Transverse colon (tissue), 4 donors: ENCODE data around the gene CDC42BPG. TPM values are rescaled to one million over a fixed set of nuclear protein-coding genes. Genes with fewer than 3 reads are reported as not detected.
A peak's percentile ranks its signal among the peaks of the same experiment; 100 is the strongest.

Experiments used
- DNase-seq: peaks from one replicate; pipeline ENCODE4 v3.0.0-alpha.2; 2019
- H3K27ac ChIP-seq, 4 donors: fragments of 200-600 bp; sonication (generic); 2 replicates each; pipeline ENCODE4 v1.5.1; 2016 to 2018; ENCODE audit warnings: inconsistent platforms in 4 of 4
- H3K27me3 ChIP-seq: fragments of 200-600 bp; sonication (generic); 2 replicates; pipeline ENCODE4 v1.5.1; 2017; ENCODE audit warnings: inconsistent platforms
- H3K36me3 ChIP-seq, 4 donors: fragments of 200-600 bp; sonication (generic); 2 replicates each; pipeline ENCODE4 v1.5.1; 2017 to 2019; ENCODE audit warnings: inconsistent platforms in 4 of 4
- H3K4me1 ChIP-seq, 4 donors: fragments of 200-600 bp; sonication (generic); 2 replicates each; pipeline ENCODE4 v1.5.1; 2017 to 2020; ENCODE audit warnings: inconsistent platforms in 4 of 4
- H3K4me3 ChIP-seq, 4 donors: fragments of 200-600 bp; sonication (generic); 1 replicate in 1 of 4; 2 replicates in 3 of 4; pipeline versions ENCODE4 v1.5.1 to v1.6.1; 2017 to 2019; ENCODE audit warnings: inconsistent platforms in 4 of 4
- H3K9me3 ChIP-seq, 2 donors: fragments of 200-600 bp; sonication (generic); 2 replicates each; pipeline ENCODE4 v1.5.1; 2017 to 2019; ENCODE audit warnings: inconsistent platforms in 2 of 2
- CTCF ChIP-seq, 5 experiments: fragments of 200-600 bp in 3 of 5; fragments of 450-650 bp in 2 of 5; sonication (generic) in 3 of 5; IDR thresholded peaks; 1 replicate in 2 of 5; 2 replicates in 3 of 5; pipeline ENCODE4 v1.5.1; 2016 to 2017; ENCODE audit warnings: antibody characterized with exemption in 5 of 5, inconsistent platforms in 3 of 5, mild to moderate bottlenecking in 2 of 5, moderate library complexity in 1 of 5
- EP300 ChIP-seq: sonication (generic); formaldehyde crosslinking; IDR thresholded peaks from one replicate; pipeline ENCODE4 v1.6.1; 2017; ENCODE audit warnings: antibody characterized with exemption, low read depth
- POLR2A ChIP-seq: fragments of 450-650 bp; IDR thresholded peaks from one replicate; pipeline ENCODE4 v1.6.1; 2016; ENCODE audit warnings: antibody characterized with exemption, mild to moderate bottlenecking, moderate library complexity
- POLR2AphosphoS5 ChIP-seq, 3 donors: sonication (generic); formaldehyde crosslinking; IDR thresholded peaks; one replicate each; pipeline ENCODE4 v1.6.1; 2016; ENCODE audit warnings: antibody characterized with exemption in 3 of 3
- WGBS, 2 donors: methylation state at CpG; one replicate each; pipeline ENCODE4 v1.1.5; 2018; ENCODE audit warnings: low coverage in 1 of 2; 5-methylcytosine and 5-hydroxymethylcytosine counted together
- in situ Hi-C, 4 donors: fragments of 200-750 bp; cut with MboI; loops; one replicate each; pipeline versions ENCODE4 v1.15.0 to v1.15.1; 2017; ENCODE audit warnings: low sequenced_read_pairs in 3 of 4, low pct_ligation_motif_present in 1 of 4, low pct_unique_long_range_greater_than_20kb in 1 of 4
- intact Hi-C: fragments of 100-400 bp; cut with DNase I; formaldehyde crosslinking; loops from one replicate; pipeline ENCODE4 v1.15.1; 2023; ENCODE audit warnings: low total_unique reads
- total RNA-seq, 4 donors: library from RNA; depleted of rRNA; stranded (reverse); fragments of >200 nt; gene quantifications; one replicate each; pipeline ENCODE4 v1.1.0, GENCODE V29; 2016

Gene CDC42BPG
- total RNA-seq, 4 donors from 2014 or later: 32.6 to 82.3 (median 46.9) TPM

GRCh38 chr11:64875369-64876228 is 31.1 kb upstream of the CDC42BPG start:
- WGBS, 2 donors: 54 to 62% methylated on average over 7 to 17 of the region's 17 CpGs
- H3K27ac ChIP-seq: peak overlapping the region; percentile 88 to 98 (median 92)
- in situ Hi-C loops (no loop called here), intact Hi-C loops (no loop called here)
- peaks cover 47 to 76% (median 68%) of the 10 kb centered on the region in 4 donors for H3K4me1 ChIP-seq
- TF ChIP-seq EP300 (no peak), CTCF (IDR thresholded peaks at IDR 0.05) (no peak), POLR2A (no peak), POLR2AphosphoS5 (IDR thresholded peaks at IDR 0.05) (no peak)
- peak overlapping the region in 2 of 4 donors; percentile 66 to 72 for H3K4me3 ChIP-seq
- DNase-seq: no peak
- no peaks in the 10 kb centered on the region for H3K9me3 ChIP-seq
- peaks cover 0 to 5% (median 0%) of the 10 kb centered on the region in 4 donors for H3K36me3 ChIP-seq
- H3K27me3 ChIP-seq: no peaks in the 10 kb centered on the region

GRCh38 chr11:64874308-64875240 is 30.1 kb upstream of the CDC42BPG start:
- Histone ChIP-seq H3K27me3 (no peaks in the 10 kb centered on the region), H3K27ac (peak overlapping the region; percentile 88 to 98 (median 92)), H3K4me1 (peaks cover 55 to 78% (median 74%) of the 10 kb centered on the region in 4 donors), H3K9me3 (no peaks in the 10 kb centered on the region), H3K36me3 (peaks cover 0 to 5% (median 0%) of the 10 kb centered on the region in 4 donors), H3K4me3 (peak overlapping the region in 2 of 4 donors; percentile 66 to 72)
- peak; percentile 60 for DNase-seq
- intact Hi-C loops: no loop called here
- 72 to 76% methylated on average over 12 to 29 of the region's 29 CpGs for WGBS, 2 donors
- TF ChIP-seq POLR2A (no peak), EP300 (no peak), POLR2AphosphoS5 (IDR thresholded peaks at IDR 0.05) (peak in 2 of 3 donors; percentile 5), CTCF (IDR thresholded peaks at IDR 0.05) (no peak)
- in situ Hi-C loops: no loop called here

- H3K9me3 ChIP-seq: no peaks in the 10 kb centered on the region
- H3K27ac ChIP-seq: peak overlapping the region; percentile 51 to 96 (median 86)
- no peaks in the 10 kb centered on the region for H3K27me3 ChIP-seq
- intact Hi-C loops (no loop called here), in situ Hi-C loops (no loop called here)
- peaks cover 0 to 5% (median 0%) of the 10 kb centered on the region in 4 donors for H3K36me3 ChIP-seq
- H3K4me3 ChIP-seq: no peak overlapping the region
- no peak for TF ChIP-seq POLR2A
- TF ChIP-seq EP300: no peak
- no peak for TF ChIP-seq POLR2AphosphoS5 (IDR thresholded peaks at IDR 0.05)
- no peak for TF ChIP-seq CTCF (IDR thresholded peaks at IDR 0.05)
- DNase-seq: peak; percentile 38
- H3K4me1 ChIP-seq: peaks cover 63 to 87% (median 86%) of the 10 kb centered on the region in 4 donors
- 43 to 55% methylated on average over 3 to 8 of the region's 8 CpGs for WGBS, 2 donors
Measured at GRCh38 chr11:64872790-64873488, 28.5 kb upstream of the CDC42BPG start.
